Measurements from ENCODE around the gene SLC2A4RG.

The SLC2A4RG gene

GRCh38 chr20:63733579-63734081, 5.9 kb upstream of the SLC2A4RG start:
- Histone ChIP-seq H3K36me3 (replicated peaks) (peaks cover 28% of the 10 kb centered on the region), H3K27me3 (replicated peaks) (no peaks in the 10 kb centered on the region), H3K4me3 (ENCODE audit: low read depth, low read length) (no peak overlapping the region), H3K27ac (no peak overlapping the region)
- in situ Hi-C loops (cut with HindIII; ENCODE audit: low pct_ligation_motif_present, low sequenced_read_pairs): no loop called here
- TF ChIP-seq, protein P1, sequence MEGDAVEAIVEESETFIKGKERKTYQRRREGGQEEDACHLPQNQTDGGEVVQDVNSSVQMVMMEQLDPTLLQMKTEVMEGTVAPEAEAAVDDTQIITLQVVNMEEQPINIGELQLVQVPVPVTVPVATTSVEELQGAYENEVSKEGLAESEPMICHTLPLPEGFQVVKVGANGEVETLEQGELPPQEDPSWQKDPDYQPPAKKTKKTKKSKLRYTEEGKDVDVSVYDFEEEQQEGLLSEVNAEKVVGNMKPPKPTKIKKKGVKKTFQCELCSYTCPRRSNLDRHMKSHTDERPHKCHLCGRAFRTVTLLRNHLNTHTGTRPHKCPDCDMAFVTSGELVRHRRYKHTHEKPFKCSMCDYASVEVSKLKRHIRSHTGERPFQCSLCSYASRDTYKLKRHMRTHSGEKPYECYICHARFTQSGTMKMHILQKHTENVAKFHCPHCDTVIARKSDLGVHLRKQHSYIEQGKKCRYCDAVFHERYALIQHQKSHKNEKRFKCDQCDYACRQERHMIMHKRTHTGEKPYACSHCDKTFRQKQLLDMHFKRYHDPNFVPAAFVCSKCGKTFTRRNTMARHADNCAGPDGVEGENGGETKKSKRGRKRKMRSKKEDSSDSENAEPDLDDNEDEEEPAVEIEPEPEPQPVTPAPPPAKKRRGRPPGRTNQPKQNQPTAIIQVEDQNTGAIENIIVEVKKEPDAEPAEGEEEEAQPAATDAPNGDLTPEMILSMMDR (IDR thresholded peaks at IDR 0.05; ENCODE audit: low read depth, low read length, missing control alignments): no peak
- DNase-seq: no peak

- TF ChIP-seq, protein P1 (IDR thresholded peaks at IDR 0.05; ENCODE audit: low read depth, low read length, missing control alignments): no peak
- no peak for DNase-seq
- Histone ChIP-seq H3K27me3 (replicated peaks) (no peaks in the 10 kb centered on the region), H3K36me3 (replicated peaks) (peaks cover 28% of the 10 kb centered on the region), H3K4me3 (ENCODE audit: low read depth, low read length) (no peak overlapping the region), H3K27ac (no peak overlapping the region)
- in situ Hi-C loops (cut with HindIII; ENCODE audit: low pct_ligation_motif_present, low sequenced_read_pairs): no loop called here
Observed at GRCh38 chr20:63734111-63734945, 5.2 kb upstream of the SLC2A4RG start.

- Histone ChIP-seq H3K4me3 (ENCODE audit: low read depth, low read length) (no peak overlapping the region), H3K27ac (no peak overlapping the region), H3K36me3 (replicated peaks) (peaks cover 22% of the 10 kb centered on the region), H3K27me3 (replicated peaks) (no peaks in the 10 kb centered on the region)
- DNase-seq: no peak
- TF ChIP-seq, protein P1 (IDR thresholded peaks at IDR 0.05; ENCODE audit: low read depth, low read length, missing control alignments): no peak
- in situ Hi-C loops (cut with HindIII; ENCODE audit: low pct_ligation_motif_present, low sequenced_read_pairs): no loop called here
Observed at GRCh38 chr20:63734946-63735858, 4.4 kb upstream of the SLC2A4RG start.

- in situ Hi-C loops (cut with HindIII; ENCODE audit: low pct_ligation_motif_present, low sequenced_read_pairs): no loop called here
- no peak for DNase-seq
- TF ChIP-seq, protein P1 (IDR thresholded peaks at IDR 0.05; ENCODE audit: low read depth, low read length, missing control alignments): no peak
- H3K27ac ChIP-seq: no peak within 1 kb of the TSS
- H3K4me3 ChIP-seq (ENCODE audit: low read depth, low read length): no peak within 1 kb of the TSS
- no peaks in the 10 kb centered on the region for H3K27me3 ChIP-seq (replicated peaks)
- peaks cover 22% of the 10 kb centered on the region for H3K36me3 ChIP-seq (replicated peaks)
Observed at GRCh38 chr20:63735859-63736718, 3.5 kb upstream of the SLC2A4RG start, which contains the start of gene LIME1. Gene LIME1 (plus strand): TSS chr20:63736664. CDS start chr20:63737550, 886 bp downstream.
